WTC11 (cell line): ENCODE results near the gene GRM1. TPM values are rescaled to one million over a fixed set of nuclear protein-coding genes. Genes with fewer than 3 reads are reported as not detected.

Source experiments
- ATAC-seq: fragments of 200-7000 bp; cut with Tn5 transposase; 2 replicates; pipeline ENCODE4 v1.10.0; 2021; ENCODE audit warnings: mild to moderate bottlenecking, moderate library complexity
- CTCF ChIA-PET: fragments of 300-600 bp; sonication (Branson Sonifier 250); formaldehyde crosslinking; loops from one replicate; lab custom pipeline; 2021; ENCODE audit warnings: antibody characterized with exemption; lab: Charles Lee
- POLR2A ChIA-PET: fragments of 350-600 bp; sonication (Branson Sonifier 250); formaldehyde crosslinking; loops from one replicate; lab custom pipeline; 2021; ENCODE audit warnings: antibody characterized with exemption; lab: Charles Lee
- DNase-seq: peaks from one replicate; pipeline ENCODE4 v3.0.0; 2021; ENCODE audit warnings: low spot score
- H3K27ac Mint-ChIP-seq: 2 replicates; pipeline ENCODE4 v1.8.0; 2021; ENCODE audit warnings: mixed read lengths
- H3K27me3 Mint-ChIP-seq: 2 replicates; pipeline ENCODE4 v1.8.0; 2021; ENCODE audit warnings: low read depth, mild to moderate bottlenecking, moderate library complexity, mixed read lengths
- H3K36me3 Mint-ChIP-seq: 2 replicates; pipeline ENCODE4 v1.8.0; 2021; ENCODE audit warnings: mixed read lengths
- H3K4me1 Mint-ChIP-seq: 2 replicates; pipeline ENCODE4 v1.8.0; 2022; ENCODE audit warnings: mixed read lengths
- H3K4me3 Mint-ChIP-seq: 2 replicates; pipeline ENCODE4 v1.8.0; 2021; ENCODE audit warnings: mild to moderate bottlenecking, moderate library complexity, mixed read lengths
- H3K9me3 Mint-ChIP-seq: 2 replicates; pipeline ENCODE4 v1.8.0; 2021; ENCODE audit warnings: mixed read lengths
- ATF1 ChIP-seq: sonication (generic); formaldehyde crosslinking; IDR thresholded peaks from 2 replicates; pipeline ENCODE4 v1.8.1; 2023; ENCODE audit warnings: mild to moderate bottlenecking, moderate library complexity, missing genetic modification reagents
- CREB1 ChIP-seq: sonication (generic); formaldehyde crosslinking; IDR thresholded peaks from 2 replicates; pipeline ENCODE4 v1.8.0; 2023; ENCODE audit warnings: mild to moderate bottlenecking, missing genetic modification reagents
- ESRRA ChIP-seq: sonication (generic); formaldehyde crosslinking; IDR thresholded peaks from 2 replicates; pipeline ENCODE4 v1.8.1; 2022; ENCODE audit warnings: mild to moderate bottlenecking, missing genetic modification reagents, borderline replicate concordance
- FOXJ3 ChIP-seq: sonication (generic); formaldehyde crosslinking; IDR thresholded peaks from 2 replicates; pipeline ENCODE4 v1.9.0; 2021; ENCODE audit warnings: missing genetic modification reagents, mild to moderate bottlenecking, borderline replicate concordance
- RORB ChIP-seq: fragments of 250-450 bp; sonication (Bioruptor Pico); IDR thresholded peaks from 2 replicates; pipeline ENCODE4 v1.9.0; 2021; ENCODE audit warnings: mild to moderate bottlenecking
- SOX15 ChIP-seq: fragments of 250-450 bp; sonication (Bioruptor Pico); IDR thresholded peaks from 2 replicates; pipeline ENCODE4 v1.9.0; 2021; ENCODE audit warnings: mild to moderate bottlenecking
- TP53 ChIP-seq: sonication (generic); formaldehyde crosslinking; IDR thresholded peaks from 2 replicates; pipeline ENCODE4 v1.8.1; 2023; ENCODE audit warnings: mild to moderate bottlenecking, missing genetic modification reagents
- ZBTB21 ChIP-seq: sonication (generic); formaldehyde crosslinking; IDR thresholded peaks from 2 replicates; pipeline ENCODE4 v1.8.1; 2023; ENCODE audit warnings: mild to moderate bottlenecking, missing genetic modification reagents, borderline replicate concordance
- ZNF219 ChIP-seq: sonication (generic); formaldehyde crosslinking; IDR thresholded peaks from 2 replicates; pipeline ENCODE4 v1.8.0; 2023; ENCODE audit warnings: missing genetic modification reagents, mild to moderate bottlenecking, borderline replicate concordance
- ZNF263 ChIP-seq: sonication (generic); formaldehyde crosslinking; IDR thresholded peaks from 2 replicates; pipeline ENCODE4 v1.8.1; 2022; ENCODE audit warnings: low read depth, mild to moderate bottlenecking, moderate library complexity, missing genetic modification reagents
- ZNF671 ChIP-seq: fragments of 250-450 bp; sonication (Bioruptor Pico); IDR thresholded peaks from 2 replicates; pipeline ENCODE4 v1.8.0; 2021; ENCODE audit warnings: mild to moderate bottlenecking
- total RNA-seq: library from RNA; stranded (reverse); gene quantifications from 3 replicates; pipeline ENCODE4 v1.2.3, GENCODE V29; 2021
- TF ChIP-seq, protein P1 (sequence below): sonication (generic); formaldehyde crosslinking; conservative IDR thresholded peaks from 2 replicates; pipeline ENCODE4 v1.8.1; 2023; ENCODE audit warnings: mild to moderate bottlenecking, low read depth, missing genetic modification reagents, moderate library complexity
- TF ChIP-seq, protein P2 (sequence below): sonication (generic); formaldehyde crosslinking; conservative IDR thresholded peaks from 2 replicates; pipeline ENCODE4 v1.8.1; 2022; ENCODE audit warnings: mild to moderate bottlenecking, missing genetic modification reagents
- TF ChIP-seq, protein P3 (sequence below): sonication (generic); formaldehyde crosslinking; IDR thresholded peaks from 2 replicates; pipeline ENCODE4 v1.8.1; 2023; ENCODE audit warnings: mild to moderate bottlenecking, moderate library complexity, missing genetic modification reagents
- TF ChIP-seq, protein P4 (sequence below): fragments of 250-450 bp; sonication (Bioruptor Pico); IDR thresholded peaks from 2 replicates; pipeline ENCODE4 v1.9.0; 2021; ENCODE audit warnings: mild to moderate bottlenecking, borderline replicate concordance
- TF ChIP-seq, protein P5 (sequence below): sonication (generic); formaldehyde crosslinking; IDR thresholded peaks from 2 replicates; pipeline ENCODE4 v1.8.0; 2023; ENCODE audit warnings: missing genetic modification reagents
- TF ChIP-seq, protein P6 (sequence below): sonication (generic); formaldehyde crosslinking; IDR thresholded peaks from 2 replicates; pipeline ENCODE4 v1.8.1; 2022; ENCODE audit warnings: low read depth, mild to moderate bottlenecking, moderate library complexity, missing genetic modification reagents, borderline replicate concordance
- TF ChIP-seq, protein P7 (sequence below): sonication (generic); formaldehyde crosslinking; IDR thresholded peaks from 2 replicates; pipeline ENCODE4 v1.8.0; 2022; ENCODE audit warnings: mild to moderate bottlenecking, missing genetic modification reagents
- TF ChIP-seq, protein P8 (sequence below): fragments of 250-450 bp; sonication (Bioruptor Pico); conservative IDR thresholded peaks from 2 replicates; pipeline ENCODE4 v1.9.0; 2021; ENCODE audit warnings: mild to moderate bottlenecking

The GRM1 gene
- total RNA-seq, 1 experiment from 2014 or later = 0.46 TPM

DNA sequence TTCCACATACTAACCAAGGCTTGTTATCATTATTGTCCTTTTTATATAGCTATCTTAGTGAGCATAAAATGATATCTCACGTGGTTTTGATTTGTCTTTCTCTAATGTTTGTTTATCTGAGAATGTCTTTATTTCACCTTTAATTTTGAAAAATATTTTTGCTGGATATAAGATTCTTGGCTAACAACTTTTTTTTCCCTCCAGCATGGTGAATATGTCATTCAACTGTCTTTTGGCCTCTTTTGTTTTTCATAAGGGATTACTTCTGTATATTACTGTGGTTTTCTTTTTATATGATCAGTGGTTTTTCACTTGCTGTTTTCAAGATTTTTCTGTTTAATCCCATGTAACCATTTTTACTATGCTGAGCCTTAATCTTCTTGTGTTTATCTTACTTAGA is 141.0 kb downstream of the GRM1 start (continued):
- no peak for TF ChIP-seq TP53 (CRISPR knock-in tag)
- TF ChIP-seq, protein P1, sequence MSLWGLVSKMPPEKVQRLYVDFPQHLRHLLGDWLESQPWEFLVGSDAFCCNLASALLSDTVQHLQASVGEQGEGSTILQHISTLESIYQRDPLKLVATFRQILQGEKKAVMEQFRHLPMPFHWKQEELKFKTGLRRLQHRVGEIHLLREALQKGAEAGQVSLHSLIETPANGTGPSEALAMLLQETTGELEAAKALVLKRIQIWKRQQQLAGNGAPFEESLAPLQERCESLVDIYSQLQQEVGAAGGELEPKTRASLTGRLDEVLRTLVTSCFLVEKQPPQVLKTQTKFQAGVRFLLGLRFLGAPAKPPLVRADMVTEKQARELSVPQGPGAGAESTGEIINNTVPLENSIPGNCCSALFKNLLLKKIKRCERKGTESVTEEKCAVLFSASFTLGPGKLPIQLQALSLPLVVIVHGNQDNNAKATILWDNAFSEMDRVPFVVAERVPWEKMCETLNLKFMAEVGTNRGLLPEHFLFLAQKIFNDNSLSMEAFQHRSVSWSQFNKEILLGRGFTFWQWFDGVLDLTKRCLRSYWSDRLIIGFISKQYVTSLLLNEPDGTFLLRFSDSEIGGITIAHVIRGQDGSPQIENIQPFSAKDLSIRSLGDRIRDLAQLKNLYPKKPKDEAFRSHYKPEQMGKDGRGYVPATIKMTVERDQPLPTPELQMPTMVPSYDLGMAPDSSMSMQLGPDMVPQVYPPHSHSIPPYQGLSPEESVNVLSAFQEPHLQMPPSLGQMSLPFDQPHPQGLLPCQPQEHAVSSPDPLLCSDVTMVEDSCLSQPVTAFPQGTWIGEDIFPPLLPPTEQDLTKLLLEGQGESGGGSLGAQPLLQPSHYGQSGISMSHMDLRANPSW = no peak
- no peak for TF ChIP-seq FOXJ3 (CRISPR knock-in tag)
- TF ChIP-seq SOX15 (CRISPR knock-in tag) = no peak
- TF ChIP-seq, protein P2, sequence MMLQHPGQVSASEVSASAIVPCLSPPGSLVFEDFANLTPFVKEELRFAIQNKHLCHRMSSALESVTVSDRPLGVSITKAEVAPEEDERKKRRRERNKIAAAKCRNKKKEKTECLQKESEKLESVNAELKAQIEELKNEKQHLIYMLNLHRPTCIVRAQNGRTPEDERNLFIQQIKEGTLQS (CRISPR knock-in tag) = no peak
- TF ChIP-seq, protein P3, sequence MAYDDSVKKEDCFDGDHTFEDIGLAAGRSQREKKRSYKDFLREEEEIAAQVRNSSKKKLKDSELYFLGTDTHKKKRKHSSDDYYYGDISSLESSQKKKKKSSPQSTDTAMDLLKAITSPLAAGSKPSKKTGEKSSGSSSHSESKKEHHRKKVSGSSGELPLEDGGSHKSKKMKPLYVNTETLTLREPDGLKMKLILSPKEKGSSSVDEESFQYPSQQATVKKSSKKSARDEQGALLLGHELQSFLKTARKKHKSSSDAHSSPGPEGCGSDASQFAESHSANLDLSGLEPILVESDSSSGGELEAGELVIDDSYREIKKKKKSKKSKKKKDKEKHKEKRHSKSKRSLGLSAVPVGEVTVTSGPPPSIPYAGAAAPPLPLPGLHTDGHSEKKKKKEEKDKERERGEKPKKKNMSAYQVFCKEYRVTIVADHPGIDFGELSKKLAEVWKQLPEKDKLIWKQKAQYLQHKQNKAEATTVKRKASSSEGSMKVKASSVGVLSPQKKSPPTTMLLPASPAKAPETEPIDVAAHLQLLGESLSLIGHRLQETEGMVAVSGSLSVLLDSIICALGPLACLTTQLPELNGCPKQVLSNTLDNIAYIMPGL (CRISPR knock-in tag) = no peak

DNA sequence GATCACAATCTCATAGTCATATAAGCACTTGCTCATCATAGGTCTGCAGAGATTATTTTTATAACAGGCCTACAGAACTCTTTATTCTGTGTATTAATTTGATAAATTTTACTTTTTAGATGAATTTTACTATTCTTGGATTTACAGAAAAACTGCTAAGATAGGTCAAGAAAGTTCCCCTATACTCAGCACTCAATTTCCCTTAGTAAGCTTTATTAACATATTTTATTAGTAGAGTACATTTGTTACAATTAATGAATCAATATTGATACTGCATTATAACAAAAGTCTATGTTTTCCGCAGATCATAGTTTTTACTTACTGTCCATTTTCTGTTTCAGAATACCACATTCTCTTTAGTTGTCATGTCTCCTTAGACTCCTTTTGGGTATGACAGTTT is 148.9 kb downstream of the GRM1 start:
- ChIA-PET POLR2A (no interaction called here), CTCF (no interaction called here)
- no peaks in the 10 kb centered on the region for H3K27me3 Mint-ChIP-seq
- no peaks in the 10 kb centered on the region for H3K9me3 Mint-ChIP-seq
- H3K36me3 Mint-ChIP-seq = no peaks in the 10 kb centered on the region
- no peak for ATAC-seq
- TF ChIP-seq ATF1 (CRISPR knock-in tag) (no peak), ESRRA (CRISPR knock-in tag) (no peak), ZNF671 (no peak), ZNF219 (CRISPR knock-in tag) (no peak), RORB (no peak)
- TF ChIP-seq, protein P4, sequence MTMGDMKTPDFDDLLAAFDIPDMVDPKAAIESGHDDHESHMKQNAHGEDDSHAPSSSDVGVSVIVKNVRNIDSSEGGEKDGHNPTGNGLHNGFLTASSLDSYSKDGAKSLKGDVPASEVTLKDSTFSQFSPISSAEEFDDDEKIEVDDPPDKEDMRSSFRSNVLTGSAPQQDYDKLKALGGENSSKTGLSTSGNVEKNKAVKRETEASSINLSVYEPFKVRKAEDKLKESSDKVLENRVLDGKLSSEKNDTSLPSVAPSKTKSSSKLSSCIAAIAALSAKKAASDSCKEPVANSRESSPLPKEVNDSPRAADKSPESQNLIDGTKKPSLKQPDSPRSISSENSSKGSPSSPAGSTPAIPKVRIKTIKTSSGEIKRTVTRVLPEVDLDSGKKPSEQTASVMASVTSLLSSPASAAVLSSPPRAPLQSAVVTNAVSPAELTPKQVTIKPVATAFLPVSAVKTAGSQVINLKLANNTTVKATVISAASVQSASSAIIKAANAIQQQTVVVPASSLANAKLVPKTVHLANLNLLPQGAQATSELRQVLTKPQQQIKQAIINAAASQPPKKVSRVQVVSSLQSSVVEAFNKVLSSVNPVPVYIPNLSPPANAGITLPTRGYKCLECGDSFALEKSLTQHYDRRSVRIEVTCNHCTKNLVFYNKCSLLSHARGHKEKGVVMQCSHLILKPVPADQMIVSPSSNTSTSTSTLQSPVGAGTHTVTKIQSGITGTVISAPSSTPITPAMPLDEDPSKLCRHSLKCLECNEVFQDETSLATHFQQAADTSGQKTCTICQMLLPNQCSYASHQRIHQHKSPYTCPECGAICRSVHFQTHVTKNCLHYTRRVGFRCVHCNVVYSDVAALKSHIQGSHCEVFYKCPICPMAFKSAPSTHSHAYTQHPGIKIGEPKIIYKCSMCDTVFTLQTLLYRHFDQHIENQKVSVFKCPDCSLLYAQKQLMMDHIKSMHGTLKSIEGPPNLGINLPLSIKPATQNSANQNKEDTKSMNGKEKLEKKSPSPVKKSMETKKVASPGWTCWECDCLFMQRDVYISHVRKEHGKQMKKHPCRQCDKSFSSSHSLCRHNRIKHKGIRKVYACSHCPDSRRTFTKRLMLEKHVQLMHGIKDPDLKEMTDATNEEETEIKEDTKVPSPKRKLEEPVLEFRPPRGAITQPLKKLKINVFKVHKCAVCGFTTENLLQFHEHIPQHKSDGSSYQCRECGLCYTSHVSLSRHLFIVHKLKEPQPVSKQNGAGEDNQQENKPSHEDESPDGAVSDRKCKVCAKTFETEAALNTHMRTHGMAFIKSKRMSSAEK (CRISPR knock-in tag) = no peak
- TF ChIP-seq, protein P5, sequence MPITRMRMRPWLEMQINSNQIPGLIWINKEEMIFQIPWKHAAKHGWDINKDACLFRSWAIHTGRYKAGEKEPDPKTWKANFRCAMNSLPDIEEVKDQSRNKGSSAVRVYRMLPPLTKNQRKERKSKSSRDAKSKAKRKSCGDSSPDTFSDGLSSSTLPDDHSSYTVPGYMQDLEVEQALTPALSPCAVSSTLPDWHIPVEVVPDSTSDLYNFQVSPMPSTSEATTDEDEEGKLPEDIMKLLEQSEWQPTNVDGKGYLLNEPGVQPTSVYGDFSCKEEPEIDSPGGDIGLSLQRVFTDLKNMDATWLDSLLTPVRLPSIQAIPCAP = no peak
- 0 out of 2 replicates have a peak, but pooled peaks cover 2% of the 10 kb centered on the region for H3K4me1 Mint-ChIP-seq
- no peak for DNase-seq
- H3K4me3 Mint-ChIP-seq = no peak overlapping the region
- H3K27ac Mint-ChIP-seq = no peak overlapping the region

DNA sequence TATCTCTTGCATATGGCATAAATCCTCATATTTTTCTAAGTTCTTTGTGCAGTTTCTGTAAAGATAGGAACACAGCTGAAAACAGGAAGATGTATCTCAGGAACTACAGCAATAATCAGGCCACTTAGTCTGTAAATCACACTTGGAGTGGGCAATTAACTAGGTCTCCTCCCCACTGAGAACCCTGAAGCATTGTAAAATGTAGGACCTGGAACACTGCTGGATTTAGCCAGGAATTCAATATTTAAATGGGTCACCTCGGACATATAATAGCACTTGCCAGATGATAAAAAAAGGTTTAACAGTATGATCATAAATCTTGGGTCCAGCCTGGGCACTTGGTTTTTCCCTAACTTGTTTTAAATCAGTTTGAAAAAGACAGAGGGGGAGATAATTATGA is 155.0 kb downstream of the GRM1 start:
- ATAC-seq (no peak), DNase-seq (no peak)
- CTCF ChIA-PET = no interaction called here
- Mint-ChIP-seq H3K4me3 (no peak overlapping the region), H3K27ac (no peak overlapping the region), H3K9me3 (no peaks in the 10 kb centered on the region), H3K36me3 (no peaks in the 10 kb centered on the region), H3K27me3 (no peaks in the 10 kb centered on the region), H3K4me1 (no peaks in the 10 kb centered on the region)
- POLR2A ChIA-PET = no interaction called here
- TF ChIP-seq ZNF263 (CRISPR knock-in tag) = no peak
- TF ChIP-seq, protein P6, sequence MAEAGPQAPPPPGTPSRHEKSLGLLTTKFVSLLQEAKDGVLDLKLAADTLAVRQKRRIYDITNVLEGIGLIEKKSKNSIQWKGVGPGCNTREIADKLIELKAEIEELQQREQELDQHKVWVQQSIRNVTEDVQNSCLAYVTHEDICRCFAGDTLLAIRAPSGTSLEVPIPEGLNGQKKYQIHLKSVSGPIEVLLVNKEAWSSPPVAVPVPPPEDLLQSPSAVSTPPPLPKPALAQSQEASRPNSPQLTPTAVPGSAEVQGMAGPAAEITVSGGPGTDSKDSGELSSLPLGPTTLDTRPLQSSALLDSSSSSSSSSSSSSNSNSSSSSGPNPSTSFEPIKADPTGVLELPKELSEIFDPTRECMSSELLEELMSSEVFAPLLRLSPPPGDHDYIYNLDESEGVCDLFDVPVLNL = no peak
- TF ChIP-seq, protein P7, sequence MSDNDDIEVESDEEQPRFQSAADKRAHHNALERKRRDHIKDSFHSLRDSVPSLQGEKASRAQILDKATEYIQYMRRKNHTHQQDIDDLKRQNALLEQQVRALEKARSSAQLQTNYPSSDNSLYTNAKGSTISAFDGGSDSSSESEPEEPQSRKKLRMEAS = no peak
- no peak for TF ChIP-seq ZBTB21 (CRISPR knock-in tag)
- TF ChIP-seq CREB1 (CRISPR knock-in tag) = no peak
- TF ChIP-seq, protein P8, sequence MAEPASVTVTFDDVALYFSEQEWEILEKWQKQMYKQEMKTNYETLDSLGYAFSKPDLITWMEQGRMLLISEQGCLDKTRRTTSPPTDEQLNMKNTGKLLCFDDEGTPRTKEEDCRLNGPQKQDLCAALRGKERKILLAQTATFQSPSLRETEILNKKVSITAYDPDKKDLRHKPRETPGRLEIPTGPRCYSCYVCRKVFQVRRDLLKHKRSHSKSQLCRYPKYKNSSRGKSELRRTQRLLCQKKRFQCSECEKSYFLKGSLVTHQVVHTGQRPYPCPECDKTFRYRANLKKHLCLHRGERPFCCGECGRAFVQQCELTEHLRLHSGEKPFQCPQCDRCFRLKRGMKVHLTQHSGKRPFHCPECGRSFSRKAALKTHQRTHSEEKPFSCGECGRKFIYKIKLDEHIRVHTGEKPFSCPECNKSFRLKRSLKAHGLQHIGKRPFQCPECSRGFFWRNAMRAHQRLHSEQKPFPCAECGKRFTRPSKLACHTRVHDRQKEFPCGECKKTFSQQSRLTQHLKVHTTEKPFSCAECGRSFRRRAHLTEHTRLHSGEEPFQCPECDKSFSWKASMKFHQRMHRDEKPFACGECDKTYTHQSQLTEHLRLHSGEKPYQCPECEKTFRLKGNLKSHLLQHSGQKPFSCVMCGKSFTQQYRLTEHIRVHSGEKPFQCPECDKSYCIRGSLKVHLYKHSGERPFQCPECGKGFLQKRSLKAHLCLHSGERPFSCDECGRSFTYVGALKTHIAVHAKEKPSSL (CRISPR knock-in tag) = no peak
